Mucosa of gallbladder (tissue), 1 donor: Measurements from ENCODE around the gene ZIC2. TPM values are rescaled to one million over a fixed set of nuclear protein-coding genes. Genes with fewer than 3 reads are reported as not detected.
"Not testable (repeated sequence)": the region's sequence is repeated elsewhere in the genome, so short reads cannot be mapped to it uniquely, and the experiment has no call there.

Experiments
- DNase-seq: peaks from one replicate; pipeline ENCODE4 v3.0.0-alpha.2; 2020; ENCODE audit warnings: low spot score
- total RNA-seq: library from RNA; stranded (reverse); gene quantifications from one replicate; pipeline ENCODE4 v1.2.1, GENCODE V29; 2021
- donor health status: DM: no; HTN: no; CAD: no.

ZIC2 gene
- total RNA-seq, 1 donor from 2014 or later, result 0.23 TPM

DNA sequence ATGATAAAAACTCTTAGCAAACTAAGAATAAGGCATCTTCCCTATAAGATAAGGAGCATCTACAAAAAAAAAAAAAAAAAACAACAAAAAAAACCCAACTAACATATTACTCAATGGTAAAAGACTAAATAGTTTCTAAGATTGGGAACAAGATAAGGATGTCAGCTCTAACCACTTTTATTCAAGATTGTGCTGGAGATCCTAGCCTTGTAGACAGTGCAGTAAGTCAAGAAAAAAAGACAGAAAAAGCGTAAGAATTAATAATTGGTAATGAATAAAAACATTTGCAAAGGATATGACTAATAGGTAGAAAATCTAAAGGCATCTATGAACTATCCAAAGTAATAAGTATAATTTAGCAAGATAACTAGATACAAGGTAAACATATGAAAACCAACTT, 33.0 kb downstream of the ZIC2 start:
- no peak for DNase-seq

DNA sequence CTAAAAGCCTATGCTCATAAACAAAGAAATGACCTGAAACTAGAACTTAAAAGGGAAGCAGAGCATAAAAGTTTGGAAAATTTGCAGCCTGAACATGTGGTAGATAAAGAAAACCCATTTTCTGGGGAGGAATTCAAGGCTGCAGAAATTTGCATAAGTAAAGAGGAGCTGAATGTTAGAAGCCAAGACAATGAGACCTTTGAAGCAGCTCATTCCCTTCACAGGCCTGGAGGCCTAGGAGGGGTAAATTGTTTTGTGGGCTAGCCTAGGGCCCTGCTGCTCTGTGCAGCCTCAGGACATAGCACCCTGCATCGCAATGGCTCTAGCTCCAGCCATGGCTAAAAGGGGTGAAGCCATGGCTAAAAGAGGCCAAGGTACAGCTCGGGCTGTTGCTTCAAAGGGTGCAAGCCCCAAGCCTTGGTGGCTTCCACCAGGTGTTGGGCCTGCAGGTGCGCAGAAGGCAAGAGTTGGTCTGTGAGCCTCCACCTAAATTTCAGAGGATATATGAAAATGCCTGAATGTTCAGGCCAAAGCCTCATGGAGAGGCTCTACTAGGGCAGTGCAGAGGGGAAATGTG, 38.3 kb downstream of the ZIC2 start:
- no peak for DNase-seq

DNA sequence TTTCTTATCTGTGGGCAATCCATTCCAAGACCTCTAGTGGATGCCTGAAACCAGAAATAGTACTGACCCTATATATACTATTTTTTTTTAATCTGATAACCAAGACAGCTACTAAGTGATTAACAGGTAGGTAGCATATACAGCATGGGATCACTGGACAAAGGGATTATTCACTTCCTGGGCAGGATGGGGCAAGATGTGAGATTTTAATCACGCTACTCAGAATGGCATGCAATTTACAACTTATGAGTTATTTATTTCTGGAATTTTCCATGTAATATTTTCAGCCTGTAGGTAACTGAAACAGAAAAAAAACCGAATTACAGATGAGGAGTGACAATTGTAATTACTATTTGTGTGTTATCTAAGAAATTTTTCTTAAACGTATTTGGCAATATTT, 41.2 kb downstream of the ZIC2 start:
- DNase-seq, result no peak

DNA sequence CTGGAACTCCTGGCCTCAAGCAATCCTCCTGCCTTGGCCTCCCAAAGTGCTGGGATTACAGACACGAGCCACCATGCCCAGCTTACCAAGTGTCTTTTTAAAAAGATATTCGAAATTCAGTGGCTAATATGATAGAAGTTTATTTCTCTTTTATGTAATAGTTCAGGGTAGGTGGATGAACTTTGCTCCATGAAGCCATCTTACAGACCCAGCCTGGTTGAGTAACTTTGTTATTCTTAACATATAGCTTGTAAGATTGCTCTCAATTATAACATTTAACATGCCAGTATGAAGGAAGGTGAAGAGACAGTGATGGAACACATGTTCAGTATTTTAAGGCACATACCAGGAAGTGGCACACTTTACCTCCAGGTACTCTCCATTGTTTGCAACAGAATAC, 42.4 kb downstream of the ZIC2 start:
- DNase-seq, result no peak

DNA sequence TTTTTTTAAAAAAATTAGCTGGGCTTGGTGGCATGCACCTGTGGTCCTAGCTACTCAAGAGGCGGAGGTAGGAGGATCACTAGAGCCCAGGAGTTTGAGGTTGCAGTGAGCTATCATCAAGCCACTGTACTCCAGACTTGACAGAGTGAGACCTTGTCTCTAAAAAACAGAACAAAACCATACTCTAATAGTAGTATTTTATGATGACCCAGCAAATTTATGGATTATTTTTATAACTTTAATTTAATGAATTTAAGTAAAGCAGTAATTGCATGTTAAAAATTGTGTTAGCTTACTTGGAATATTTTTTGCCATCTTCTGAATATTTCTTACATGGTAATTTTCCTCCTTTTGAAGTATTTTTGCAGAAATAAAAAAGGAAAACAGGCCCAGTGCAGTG, 48.3 kb downstream of the ZIC2 start:
- no peak for DNase-seq

DNA sequence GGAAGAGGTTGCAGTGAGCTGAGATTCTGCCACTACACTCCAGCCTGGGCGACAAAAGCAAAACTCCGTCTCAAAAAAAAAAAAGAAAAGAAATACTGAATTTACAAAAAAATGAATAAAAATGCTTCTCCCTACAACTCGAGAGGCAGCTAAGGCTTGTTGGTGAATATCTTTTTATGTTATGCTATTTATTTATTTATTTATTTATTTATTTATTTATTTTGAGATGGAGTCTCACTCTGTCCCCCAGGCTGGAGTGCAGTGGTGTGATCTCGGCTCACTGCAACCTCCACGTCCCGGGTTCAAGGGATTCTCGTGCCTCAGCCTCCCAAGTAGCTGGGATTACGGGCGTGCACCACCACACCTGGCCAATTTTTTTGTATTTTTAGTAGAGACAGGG, 51.1 kb downstream of the ZIC2 start:
- DNase-seq, result not testable (repeated sequence)

DNA sequence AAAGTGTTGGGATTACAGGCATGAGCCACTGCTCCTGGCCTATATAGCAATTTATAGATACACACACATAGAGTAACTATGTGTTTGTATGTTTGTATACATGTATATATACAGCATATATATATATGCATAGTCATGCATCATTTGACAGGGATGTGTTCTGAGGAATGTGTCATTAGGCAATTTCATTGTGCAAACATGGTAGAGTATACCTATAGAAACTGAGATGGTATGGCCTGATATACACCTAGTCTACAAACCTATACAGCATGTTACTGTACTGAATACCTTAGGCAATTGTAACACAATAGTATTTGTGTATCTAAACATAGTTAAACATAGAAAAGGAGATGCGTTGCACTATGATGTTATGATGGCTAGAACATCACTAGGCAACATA, 54.4 kb downstream of the ZIC2 start:
- no peak for DNase-seq

Other genes starting within 250 kb of the ZIC2 start
- 0.03 TPM for gene ZIC5, start 10.0 kb upstream of the ZIC2 start, total RNA-seq
- 44.9 TPM for gene PCCA, start 107.3 kb downstream of the ZIC2 start, total RNA-seq